HuH-7 (cell line): ENCODE results near the gene SIGLEC10.
A peak's percentile ranks its signal among the peaks of the same experiment; 100 is the strongest.

ENCODE experiments used
- DNase-seq: peaks from one replicate; pipeline ENCODE4 v3.0.0; 2011; ENCODE audit warnings: low spot score

SIGLEC10 gene

DNA sequence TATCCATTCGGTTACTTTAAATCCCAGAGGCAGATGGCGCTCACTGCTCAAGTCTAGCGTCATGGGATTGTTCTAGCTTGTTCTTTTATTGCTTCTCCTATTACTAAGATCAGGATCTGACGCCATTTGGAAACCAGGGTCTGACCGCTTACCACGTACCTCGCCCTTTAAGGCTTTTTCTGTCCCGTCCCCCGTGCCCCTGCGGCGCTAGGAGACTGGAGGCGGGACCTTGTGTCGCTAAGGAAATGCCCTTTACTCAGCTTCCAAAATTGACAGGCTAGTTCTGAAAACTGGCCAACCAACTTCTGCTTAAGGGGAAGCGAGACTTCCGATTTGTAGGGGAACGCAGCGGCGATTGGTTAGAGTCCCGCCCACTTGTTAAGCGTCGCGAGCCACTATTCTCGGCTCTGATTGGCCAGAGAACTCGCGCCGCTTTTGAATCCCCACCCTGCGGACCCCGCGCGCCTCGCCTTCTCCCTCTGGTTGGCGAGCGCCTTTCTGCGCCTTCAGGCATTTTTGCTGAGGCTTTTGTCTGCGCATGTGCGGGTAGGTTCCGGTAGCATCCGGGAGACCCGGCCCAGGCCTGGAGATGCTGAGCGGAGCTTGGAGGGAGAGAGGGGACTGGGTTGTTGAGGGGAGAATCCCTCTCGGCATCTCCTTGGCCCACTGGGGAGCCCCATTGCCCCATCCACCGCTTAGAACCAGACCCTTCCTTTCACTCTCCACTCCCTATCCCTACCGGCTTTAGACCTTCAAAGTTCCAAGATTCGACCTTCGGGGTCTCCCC, 23.2 kb downstream of the SIGLEC10 start:
- peak; percentile 79 for DNase-seq

DNA sequence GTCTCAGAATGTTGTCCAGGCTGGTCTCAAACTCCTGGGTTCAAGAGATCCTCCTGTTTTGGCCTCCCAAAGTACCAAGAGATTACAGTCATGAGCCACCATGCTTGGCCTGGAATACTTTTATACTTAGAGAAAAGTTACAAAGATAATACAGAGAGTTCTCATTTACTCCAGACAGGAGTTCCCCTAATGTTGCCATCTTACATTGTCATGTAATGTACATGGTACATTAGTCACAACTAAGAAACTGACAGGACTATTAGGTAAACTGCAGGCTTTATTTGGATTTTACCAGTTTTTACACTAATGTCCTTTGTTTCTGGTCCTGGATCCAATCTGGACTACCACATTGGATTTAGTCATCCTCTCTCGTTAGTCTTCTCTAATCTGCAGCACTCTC, 24.7 kb downstream of the SIGLEC10 start:
- DNase-seq, result no peak

DNA sequence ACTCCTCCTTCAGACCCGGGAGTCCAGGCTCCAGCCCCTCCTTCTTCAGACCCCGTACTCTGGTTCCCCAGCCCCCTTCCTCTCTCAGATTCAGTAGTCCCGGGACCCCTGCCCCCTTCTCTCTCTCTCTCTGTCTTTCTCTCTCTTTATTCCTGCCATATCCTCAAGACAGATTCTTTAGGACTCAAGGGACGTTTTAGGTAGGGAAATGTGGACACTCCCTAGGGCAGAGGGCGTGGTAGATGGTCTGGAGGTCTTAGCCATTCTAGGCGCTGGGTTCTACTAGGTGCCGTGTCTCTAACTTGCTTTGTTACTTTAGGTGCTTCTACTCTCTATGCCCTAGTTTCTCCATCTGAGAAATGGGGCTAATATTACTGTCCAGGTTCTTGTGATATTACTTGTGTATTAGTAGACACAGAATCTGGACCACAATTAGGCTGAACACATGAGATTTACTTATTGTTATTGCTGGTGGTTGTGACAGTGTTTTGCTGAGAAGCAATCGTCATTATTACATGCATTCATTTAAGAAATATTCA, 26.3 kb downstream of the SIGLEC10 start:
- no peak for DNase-seq

DNA sequence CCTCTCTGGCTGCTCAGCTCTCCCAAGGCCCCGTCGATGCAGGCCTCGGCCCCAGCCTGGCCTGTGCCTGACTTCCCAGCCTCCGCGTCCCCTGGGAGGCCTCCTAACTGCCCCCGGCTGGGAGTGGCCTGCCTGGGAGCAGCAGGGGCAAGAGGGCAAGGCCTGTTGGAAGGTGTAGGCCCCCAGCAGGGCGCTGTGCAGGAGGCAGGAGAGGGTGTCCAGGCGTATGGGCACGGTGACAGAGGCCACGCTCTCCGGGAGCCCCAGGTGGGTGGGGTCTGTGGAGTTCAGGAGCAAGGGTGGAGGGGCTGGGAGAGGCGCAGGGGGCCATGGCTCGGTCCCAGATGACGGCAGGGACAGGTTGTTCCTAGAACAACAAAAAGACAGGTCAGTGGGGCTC, 28.3 kb downstream of the SIGLEC10 start:
- DNase-seq, result peak; percentile 42

DNA sequence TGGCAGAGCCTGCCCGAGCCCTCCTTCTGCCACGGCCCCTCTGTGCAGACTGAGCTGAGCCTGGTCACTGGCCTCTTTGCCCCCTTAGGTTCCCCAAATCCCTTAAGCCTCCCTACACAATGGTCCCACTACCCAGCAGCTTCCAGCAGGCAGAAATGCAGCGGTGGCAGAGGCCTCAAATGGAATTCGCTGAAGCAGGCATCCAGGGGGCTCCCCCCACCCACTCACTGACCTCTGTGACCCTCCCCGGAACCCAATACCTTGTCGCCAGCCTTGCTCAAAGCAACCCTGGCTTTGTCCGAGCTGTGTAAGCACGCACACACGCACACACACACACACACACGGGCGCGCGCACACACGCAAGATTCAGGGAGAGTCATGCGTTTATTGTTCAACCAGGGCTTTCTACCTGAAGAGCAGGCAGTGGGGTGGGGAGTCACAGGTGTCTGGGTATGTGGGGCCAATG, 29.5 kb downstream of the SIGLEC10 start, which contains the start of gene LIM2:
Gene LIM2, minus strand, starts transcription at position 51 of the 466 bp plus-strand sequence. CDS start 531 bp downstream, outside the sequence.
- no peak for DNase-seq

DNA sequence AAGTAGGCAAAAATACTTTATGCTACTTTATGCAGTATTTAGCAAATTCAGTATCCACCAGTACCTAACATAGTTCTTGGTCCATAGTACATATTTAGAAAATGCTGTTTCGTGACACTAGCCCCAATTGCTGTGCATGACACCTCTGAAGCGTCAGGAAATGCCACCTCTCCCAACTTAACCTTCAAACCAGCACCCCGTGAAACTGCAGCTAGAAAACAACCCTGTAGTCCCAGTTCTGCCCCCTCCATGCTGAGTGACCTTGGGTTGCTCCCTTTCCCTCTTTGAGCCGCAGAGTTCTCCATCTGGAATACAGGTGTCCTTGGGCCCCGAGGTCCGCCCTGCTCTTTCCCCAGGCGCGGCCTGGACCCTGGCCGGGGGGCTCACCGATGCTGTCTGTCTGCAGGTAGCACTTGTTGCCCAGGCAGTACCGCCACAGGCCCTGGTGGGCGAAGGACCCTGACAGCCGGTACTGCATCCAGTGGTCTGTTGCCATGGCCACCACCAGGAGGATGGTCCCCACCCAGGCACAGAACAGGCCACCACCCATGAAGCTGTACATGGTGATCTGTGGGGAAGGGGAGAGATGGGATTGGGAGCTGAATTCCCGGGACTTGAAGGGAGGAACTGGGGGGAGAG, 30.4 kb downstream of the SIGLEC10 start:
- DNase-seq, result no peak

DNA sequence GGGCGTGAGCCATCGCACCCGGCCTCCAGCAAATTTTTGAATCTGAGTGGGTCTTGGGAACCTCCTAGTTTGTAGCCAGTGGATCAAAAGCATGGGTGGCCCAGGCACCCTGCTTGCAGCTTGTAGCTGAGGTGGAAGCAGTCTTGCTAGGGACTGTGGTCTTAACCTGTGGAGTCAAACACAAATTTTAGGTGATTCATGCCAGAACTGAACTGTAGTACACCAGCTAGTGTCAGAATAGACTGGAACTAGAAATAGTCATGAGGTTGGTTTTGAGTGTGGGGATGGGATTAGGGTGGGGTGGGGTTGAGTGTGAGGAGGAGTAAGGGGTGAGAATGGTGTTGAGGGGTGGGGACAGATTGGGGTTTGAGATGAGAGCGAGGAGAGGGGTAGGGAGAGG, 35.4 kb downstream of the SIGLEC10 start:
- no peak for DNase-seq

DNA sequence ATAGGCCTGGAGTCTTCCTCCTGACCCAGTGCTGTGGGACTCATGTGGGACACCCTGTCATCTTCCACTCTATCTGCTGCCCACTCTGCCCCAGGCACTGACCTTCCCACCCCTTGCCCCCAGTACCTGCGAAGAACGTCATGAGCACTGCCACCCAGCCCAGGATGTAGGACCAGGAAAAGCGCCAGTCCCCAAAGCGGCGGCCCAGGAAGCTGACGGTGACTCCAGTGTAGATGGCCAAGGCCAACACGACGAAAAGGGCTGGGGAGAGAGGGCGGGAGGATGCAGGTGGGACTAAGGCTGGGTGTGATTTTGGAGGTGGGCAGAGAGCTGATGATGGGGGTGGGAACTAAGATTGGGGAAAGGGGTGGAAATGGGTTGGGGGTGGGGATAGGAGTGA, 37.1 kb downstream of the SIGLEC10 start:
- no peak for DNase-seq

DNA sequence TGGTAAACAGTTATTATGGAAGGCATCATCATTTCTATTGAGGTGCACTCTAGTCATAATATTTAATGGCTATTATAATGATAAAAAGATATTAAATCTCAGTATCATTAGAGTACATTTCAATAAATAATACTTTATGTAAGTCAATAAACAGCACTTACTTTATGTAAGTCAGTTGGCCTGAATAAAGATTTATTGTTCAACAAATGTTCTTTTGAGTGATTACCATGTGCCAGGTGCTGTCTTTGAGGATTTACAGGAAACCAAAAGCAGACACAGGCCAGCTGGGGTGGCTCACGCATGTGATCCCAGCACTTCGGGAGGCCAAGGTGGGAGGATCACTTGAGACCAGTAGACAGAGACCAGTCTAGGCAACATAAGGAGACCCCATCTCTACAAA, 40.0 kb downstream of the SIGLEC10 start:
- DNase-seq, result no peak

DNA sequence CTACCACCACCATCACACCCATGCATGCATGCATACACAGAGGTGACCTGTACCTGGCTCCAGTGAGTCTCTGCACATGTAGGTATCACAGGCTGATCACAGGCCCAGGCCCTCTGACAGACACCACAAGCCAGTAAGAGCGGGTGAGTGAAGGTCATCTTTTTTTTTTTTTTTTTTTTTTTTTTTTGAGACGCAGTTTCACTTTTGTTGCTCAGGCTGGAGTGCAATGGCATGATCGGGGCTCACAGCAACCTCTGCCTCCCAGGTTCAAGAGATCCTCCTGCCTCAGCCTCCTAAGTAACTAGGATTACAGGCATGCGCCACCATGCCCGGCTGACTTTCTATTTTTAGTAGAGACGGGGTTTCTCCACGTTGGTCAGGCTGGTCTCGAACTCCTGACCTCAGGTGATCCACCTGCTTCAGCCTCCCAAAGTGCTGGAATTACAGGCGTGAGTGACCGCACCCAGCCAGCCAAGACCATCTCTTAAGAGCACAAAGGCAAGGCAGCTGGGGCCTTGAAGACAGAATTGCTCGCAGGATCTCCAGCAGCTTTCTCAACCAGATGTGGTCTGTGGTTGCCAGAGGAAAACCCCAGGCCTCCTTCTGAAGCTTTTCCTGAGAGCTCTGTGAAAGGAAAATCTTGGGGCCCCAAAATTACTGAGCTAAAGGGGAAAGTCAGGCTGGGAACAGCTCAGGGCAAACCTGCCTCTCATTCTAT, 41.8 kb downstream of the SIGLEC10 start:
- no peak for DNase-seq

DNA sequence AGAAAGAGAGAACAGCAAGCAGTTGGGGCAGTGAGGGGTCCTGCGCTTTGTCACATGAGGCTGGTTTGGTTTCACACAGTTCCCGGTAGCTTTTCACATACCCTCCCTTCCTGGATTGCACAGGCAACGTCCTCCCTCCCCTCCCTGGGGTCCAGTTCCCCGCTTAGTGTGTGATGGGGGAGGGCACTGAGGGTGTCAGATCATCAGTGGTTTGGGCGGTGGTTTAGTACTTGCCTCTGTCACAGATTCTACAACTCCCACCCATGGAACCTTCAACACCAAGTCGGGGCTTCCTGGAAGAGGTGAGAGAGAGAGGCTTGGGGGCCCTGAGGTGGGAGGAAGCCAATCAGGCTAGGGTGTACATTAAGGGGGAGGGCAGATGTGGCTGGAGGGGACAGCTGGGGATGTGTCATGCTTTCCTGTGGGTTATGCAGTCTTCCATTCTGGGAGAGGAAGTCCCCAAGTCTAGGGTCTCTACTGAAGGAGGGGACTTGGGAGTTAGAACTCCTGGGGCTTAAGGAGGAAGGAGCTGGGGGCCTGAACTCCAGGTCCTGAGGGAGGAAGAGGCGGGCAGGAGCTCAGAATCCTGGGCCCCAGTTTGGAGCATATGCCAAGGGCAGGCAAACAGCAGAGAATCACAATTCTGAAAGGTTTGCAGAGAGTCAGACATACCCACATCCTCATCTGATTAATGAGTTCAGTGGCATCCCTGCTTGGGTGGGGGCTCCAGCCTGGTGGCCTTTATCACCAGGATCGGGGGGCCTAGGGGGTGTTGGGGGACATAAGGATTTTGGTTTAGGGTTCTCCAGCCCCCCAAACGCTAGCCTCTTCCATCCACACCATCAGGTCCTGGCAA, 44.6 kb downstream of the SIGLEC10 start, which contains the start of gene NKG7:
Gene NKG7, minus strand, starts transcription at position 6 of the 856 bp plus-strand sequence. CDS start 119 bp downstream, outside the sequence.
- no peak for DNase-seq

DNA sequence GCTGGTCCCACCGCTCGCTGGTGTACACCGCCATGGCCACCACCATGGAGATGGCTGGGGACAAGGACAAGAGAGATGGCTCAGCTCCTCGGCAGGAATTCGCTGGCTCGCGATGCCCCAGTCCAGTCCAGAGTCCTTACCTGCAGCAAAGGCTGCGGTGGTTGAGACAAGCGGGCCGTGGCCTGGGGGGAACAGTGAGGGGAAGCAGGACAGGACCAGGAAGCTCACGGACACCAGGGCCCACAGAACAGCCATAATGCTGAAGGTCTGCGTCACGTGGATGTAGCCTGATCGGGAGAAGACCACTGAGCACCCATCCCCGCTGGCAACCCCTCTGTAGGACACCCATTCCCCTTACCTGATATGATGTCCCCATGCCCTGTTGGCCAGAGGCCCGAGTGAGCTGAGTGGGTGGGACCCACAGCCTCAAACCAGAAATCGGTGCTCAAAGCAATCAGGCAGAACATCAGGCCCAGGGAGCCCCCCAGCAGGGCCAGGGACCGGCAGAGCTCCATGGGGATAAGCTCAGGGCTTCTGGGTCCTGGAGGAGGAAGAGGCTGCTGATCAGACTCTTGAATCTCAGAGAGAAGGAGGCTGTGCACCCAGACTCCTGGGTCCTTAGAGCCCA, 45.3 kb downstream of the SIGLEC10 start:
- no peak for DNase-seq

DNA sequence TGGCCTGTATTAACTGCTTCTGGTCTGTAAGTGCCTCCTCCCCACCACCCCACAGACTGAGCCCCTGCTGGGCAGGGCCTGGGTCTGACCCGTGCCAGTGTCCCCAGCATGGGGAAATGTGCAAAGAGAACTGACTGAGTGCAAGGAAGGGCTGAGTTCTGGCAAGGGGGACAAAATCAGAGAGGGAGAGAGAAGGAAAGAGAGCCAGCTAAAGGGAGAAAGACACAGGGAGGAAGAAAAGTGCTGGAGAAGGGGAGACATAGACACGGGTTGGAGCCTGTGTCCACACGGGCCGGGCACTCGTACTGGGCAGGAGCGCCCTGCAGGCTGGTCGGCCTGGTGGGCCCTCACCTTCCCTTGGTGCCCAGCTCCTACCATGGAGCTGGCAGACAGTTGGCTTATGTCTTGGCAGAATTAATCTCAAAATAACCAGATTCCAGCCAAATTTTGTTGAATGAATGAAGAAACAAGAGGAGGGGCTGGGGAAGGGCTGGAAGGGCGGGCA, 46.2 kb downstream of the SIGLEC10 start:
- DNase-seq, result no peak

DNA sequence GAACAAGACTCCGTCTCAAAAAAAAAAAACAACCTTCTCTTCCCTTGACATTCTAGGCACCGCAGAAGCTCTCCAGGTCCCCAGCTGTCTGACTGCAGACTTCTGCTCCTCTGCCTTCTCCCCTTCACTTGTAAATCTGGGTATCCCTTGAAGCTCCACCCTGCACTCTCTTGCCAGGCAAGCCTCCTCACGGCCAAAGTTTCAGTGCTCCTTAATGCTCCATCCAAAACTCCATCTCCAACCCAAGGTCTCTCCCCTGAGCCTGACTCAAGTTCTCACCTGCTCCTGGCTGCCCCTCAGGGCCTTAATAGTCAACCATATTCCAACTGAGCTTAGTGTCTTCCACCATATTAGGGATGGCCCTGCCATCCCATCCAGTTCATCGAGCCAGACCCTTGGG, 47.2 kb downstream of the SIGLEC10 start:
- DNase-seq, result no peak

DNA sequence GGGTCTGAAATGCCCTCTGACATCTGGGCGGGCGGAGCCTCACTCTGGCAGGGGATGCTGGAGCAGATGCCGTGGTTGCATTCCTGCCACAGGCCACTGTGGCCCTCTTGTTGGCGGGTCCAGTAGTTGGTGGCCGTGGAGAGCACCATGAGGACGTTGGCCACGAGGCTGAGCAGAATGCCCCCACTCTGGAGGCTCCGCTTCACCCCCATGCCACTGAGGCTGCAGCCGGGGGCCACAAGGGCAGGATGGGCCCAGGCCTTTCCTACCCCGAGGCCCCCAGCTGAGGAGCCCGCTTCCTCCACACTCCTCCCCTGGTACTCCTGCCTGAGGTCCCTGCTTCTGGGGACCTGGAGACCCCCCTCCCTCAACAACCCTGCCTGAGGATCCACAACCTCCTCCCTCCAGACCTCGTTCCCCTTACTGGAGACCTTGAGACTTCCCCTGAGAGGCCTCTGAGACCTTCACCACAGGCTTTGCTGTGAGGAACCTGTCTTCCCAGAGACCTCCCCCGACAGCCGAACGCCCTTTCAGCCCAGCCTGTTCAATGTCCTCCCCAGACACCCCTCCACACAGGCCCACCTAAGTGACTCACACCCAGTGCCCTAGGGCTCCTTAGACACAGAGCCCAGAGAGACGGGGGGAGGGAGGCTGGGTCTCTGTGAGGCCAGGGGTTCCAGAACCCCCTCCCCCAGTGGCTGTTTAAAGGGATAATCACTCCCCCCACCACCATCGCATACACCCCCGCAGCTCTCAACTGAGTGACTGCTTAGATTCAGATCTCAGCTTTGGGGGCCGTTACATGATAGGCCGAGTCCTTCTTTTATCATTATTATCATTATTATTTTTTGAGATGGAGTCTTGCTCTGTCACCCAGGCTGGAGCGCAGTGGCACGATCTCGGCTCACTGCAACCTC, 48.8 kb downstream of the SIGLEC10 start, which contains the start of gene CLDND2:
Gene CLDND2, minus strand, starts transcription at position 638 of the 917 bp plus-strand sequence. Its CDS starts 426 bp downstream, at position 212.
- DNase-seq, result no peak

DNA sequence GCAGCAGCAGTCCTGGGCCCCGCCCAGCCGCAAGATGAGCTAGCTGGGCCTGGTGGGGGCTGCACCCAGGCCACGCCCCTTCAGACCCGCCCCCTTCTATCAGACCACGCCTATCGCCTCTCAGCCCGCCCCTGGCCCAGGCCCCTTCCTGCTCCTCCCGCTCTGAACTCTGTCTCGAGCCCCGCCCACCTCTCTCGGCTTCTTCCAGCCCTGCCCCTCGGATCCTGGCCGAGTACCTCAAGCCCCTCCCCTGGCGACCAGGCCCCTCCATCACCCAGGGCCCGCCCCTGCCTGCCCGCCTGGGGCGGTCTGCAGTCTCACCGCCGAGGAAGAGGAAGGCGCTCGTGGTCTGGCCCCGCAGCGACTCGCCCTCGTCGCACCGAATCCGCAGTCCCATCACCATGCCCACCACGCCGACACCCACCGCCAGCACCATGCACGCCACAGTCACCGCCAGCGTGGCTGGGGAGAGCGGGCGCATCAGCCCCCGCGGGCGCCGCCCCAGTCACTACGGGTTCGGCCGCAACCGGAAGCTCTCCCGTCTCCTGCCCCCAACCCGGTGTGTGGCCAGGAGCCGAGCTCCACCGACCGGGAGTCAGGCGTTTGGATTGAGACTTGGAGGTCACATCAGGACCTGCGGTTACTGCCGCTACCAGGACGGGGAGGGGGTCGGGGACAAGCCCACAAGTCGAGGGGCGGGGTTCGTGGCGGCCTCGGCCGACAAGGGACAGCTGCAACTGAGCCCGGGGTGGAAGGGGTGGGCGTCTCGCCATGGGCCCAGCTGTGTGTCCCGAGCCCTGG, 49.7 kb downstream of the SIGLEC10 start:
- DNase-seq, result peak; percentile 88

DNA sequence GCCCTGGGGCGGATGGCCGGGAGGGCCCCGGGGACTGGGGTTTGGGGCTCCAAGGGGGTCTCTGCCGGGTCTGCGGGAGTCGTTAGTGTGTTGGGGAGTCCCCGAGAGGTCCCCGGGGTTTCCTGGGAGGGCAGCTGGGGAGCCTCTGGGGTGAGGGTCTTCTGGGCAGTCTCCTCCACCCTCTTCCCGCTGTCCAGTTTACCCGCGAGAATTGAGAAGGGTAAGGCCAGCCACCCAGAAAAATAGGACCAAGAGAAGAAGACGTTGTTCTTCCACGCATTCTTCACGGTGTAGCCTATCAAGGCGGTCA, 50.2 kb downstream of the SIGLEC10 start:
- DNase-seq, result no peak

DNA sequence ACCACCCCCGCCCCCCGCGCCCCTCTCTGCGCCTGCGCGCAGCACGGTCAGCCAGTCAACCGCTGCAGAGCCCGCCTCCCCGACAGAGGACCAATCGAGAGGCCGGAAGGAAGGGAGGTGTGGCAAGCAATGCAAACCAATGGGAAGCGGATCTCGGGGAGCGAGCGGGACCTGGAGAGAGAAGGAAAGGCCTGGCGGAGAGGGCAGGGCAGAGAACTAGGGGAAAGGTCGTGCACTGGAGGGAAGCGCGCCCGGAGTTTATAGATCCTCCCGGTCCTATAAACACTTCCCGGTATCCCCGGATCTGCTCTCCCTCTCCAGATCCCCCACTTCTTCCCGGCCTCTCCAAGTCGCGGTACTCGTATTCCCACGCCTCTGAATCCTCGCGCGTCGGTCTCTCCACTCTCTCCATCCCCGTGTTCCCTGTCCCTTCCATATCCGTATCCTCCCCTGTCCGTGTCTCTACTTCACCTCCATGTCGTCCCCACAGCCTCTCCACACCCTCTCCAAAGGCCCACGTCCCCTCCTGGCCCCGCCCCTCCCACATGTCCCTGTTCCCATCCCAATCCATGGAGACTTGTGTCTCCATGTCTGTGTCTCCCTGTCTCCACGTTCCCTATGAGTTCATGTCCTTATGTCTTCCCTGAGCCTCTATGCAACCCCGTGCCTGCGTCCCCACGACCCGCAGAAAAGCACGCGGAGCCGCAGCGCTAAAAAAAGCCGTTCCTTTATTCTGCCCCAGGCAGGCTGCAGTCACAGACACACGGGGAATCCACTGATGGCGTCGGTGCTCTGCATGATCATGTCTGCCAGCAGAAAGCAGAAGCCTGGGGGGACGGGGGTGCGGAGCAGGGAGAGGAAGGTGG, 50.8 kb downstream of the SIGLEC10 start:
- peak; percentile 93 for DNase-seq
